HL-60 (cell line): Measurements from ENCODE around the gene SNX5.

ENCODE experiments used
- DNase-seq, 2 experiments: peaks; one replicate each; pipeline ENCODE4 v3.0.0-alpha.2; 2010 to 2020; ENCODE audit warnings: low read depth in 1 of 2, low spot score in 1 of 2
- H3K27ac ChIP-seq: fragments of 250-450 bp; sonication (Bioruptor Pico); replicated peaks from 2 replicates; pipeline ENCODE4 v1.5.1; 2020; ENCODE audit warnings: mild to moderate bottlenecking, moderate library complexity
- H3K27me3 ChIP-seq: fragments of 250-450 bp; sonication (Bioruptor Pico); 2 replicates; pipeline ENCODE4 v1.5.1; 2021; ENCODE audit warnings: mild to moderate bottlenecking, moderate library complexity; ENCODE audit not compliant: insufficient read depth, poor library complexity, severe bottlenecking
- H3K4me3 ChIP-seq: replicated peaks from 2 replicates; pipeline ENCODE4 v1.5.1; 2011; ENCODE audit warnings: mild to moderate bottlenecking, control low read depth, low read length; ENCODE audit not compliant: insufficient read depth
- CTCF ChIP-seq: IDR thresholded peaks from one replicate; pipeline ENCODE4 v1.5.1; 2011; ENCODE audit warnings: low read length, control low read depth, inconsistent platforms; ENCODE audit not compliant: insufficient read depth
- GABPA ChIP-seq: IDR thresholded peaks from 2 replicates; pipeline ENCODE4 v1.6.1; 2012; ENCODE audit warnings: low read depth
- POLR2AphosphoS5 ChIP-seq: IDR thresholded peaks from 2 replicates; pipeline ENCODE4 v1.6.1; 2012; ENCODE audit warnings: low read depth
- REST ChIP-seq: IDR thresholded peaks from 2 replicates; pipeline ENCODE4 v1.6.1; 2012; ENCODE audit warnings: low read depth; ENCODE audit not compliant: insufficient replicate concordance
- SPI1 ChIP-seq: IDR thresholded peaks from 2 replicates; pipeline ENCODE4 v1.6.1; 2012; ENCODE audit warnings: low read depth, mild to moderate bottlenecking, borderline replicate concordance

SNX5 gene

GRCh38 chr20:17898548-17898994 is 70.0 kb downstream of the SNX5 start:
- Histone ChIP-seq H3K4me3 (no peak overlapping the region), H3K27ac (no peak overlapping the region), H3K27me3 (peaks cover 10% of the 10 kb centered on the region)
- DNase-seq = peak; percentile 15 to 53
- no peak for TF ChIP-seq REST
- TF ChIP-seq CTCF = peak; percentile 58
- TF ChIP-seq GABPA = no peak
- TF ChIP-seq POLR2AphosphoS5 = no peak
- no peak for TF ChIP-seq SPI1

- no peak overlapping the region for H3K4me3 ChIP-seq
- H3K27ac ChIP-seq = no peak overlapping the region
- TF ChIP-seq POLR2AphosphoS5 (no peak), CTCF (no peak), SPI1 (no peak)
- H3K27me3 ChIP-seq = peaks cover 10% of the 10 kb centered on the region
- DNase-seq = no peak
Observed at GRCh38 chr20:17897566-17898307, 70.9 kb downstream of the SNX5 start.

GRCh38 chr20:17896771-17897369 is 71.7 kb downstream of the SNX5 start:
- TF ChIP-seq GABPA (no peak), REST (no peak), CTCF (no peak), POLR2AphosphoS5 (no peak), SPI1 (no peak)
- no peak for DNase-seq
- Histone ChIP-seq H3K4me3 (no peak overlapping the region), H3K27me3 (peaks cover 10% of the 10 kb centered on the region), H3K27ac (no peak overlapping the region)
